ENCODE results near the gene ZNF766. TPM values are rescaled to one million over a fixed set of nuclear protein-coding genes. Genes with fewer than 3 reads are reported as not detected.
"Not testable (repeated sequence)": the region's sequence is repeated elsewhere in the genome, so short reads cannot be mapped to it uniquely, and the experiment has no call there.

Gene ZNF766
- polyA plus RNA-seq, 1 donor, result 12.3 TPM

GRCh38 chr19:52273301-52273700 lies 3.9 kb downstream of the ZNF766 start:
- Histone ChIP-seq H3K4me3 (ENCODE audit: low read length) (no peak overlapping the region), H3K9me3 (ENCODE audit: control insufficient read depth, low read depth, low read length) (peaks cover 30% of the 10 kb centered on the region), H3K27ac (ENCODE audit: low read length) (no peak overlapping the region), H3K4me1 (ENCODE audit: control insufficient read depth, insufficient read depth, low read length) (peaks cover 4% of the 10 kb centered on the region), H3K27me3 (ENCODE audit: control insufficient read depth, insufficient read depth, low read length) (no peaks in the 10 kb centered on the region), H3K36me3 (ENCODE audit: control insufficient read depth, insufficient read depth, low read length) (peaks cover 29% of the 10 kb centered on the region)
- no peak for DNase-seq
- WGBS (ENCODE audit: insufficient coverage, low lambda C conversion rate), result no CpG with 5 or more reads among the region's 2 CpGs

GRCh38 chr19:52274191-52274590 lies 4.8 kb downstream of the ZNF766 start:
- Histone ChIP-seq H3K9me3 (ENCODE audit: control insufficient read depth, low read depth, low read length) (peaks cover 35% of the 10 kb centered on the region), H3K27me3 (ENCODE audit: control insufficient read depth, insufficient read depth, low read length) (no peaks in the 10 kb centered on the region), H3K4me1 (ENCODE audit: control insufficient read depth, insufficient read depth, low read length) (peaks cover 4% of the 10 kb centered on the region), H3K4me3 (ENCODE audit: low read length) (no peak overlapping the region), H3K36me3 (ENCODE audit: control insufficient read depth, insufficient read depth, low read length) (peaks cover 29% of the 10 kb centered on the region), H3K27ac (ENCODE audit: low read length) (no peak overlapping the region)
- DNase-seq, result no peak
- no CpG with 5 or more reads among the region's 5 CpGs for WGBS (ENCODE audit: insufficient coverage, low lambda C conversion rate)

GRCh38 chr19:52275988-52276387 lies 6.6 kb downstream of the ZNF766 start:
- no peak overlapping the region for H3K27ac ChIP-seq (ENCODE audit: low read length)
- peaks cover 2% of the 10 kb centered on the region for H3K4me1 ChIP-seq (ENCODE audit: control insufficient read depth, insufficient read depth, low read length)
- no peak overlapping the region for H3K4me3 ChIP-seq (ENCODE audit: low read length)
- no peak for DNase-seq
- H3K9me3 ChIP-seq (ENCODE audit: control insufficient read depth, low read depth, low read length), result peaks cover 46% of the 10 kb centered on the region
- WGBS (ENCODE audit: insufficient coverage, low lambda C conversion rate), result no CpG with 5 or more reads among the region's 5 CpGs
- no peaks in the 10 kb centered on the region for H3K27me3 ChIP-seq (ENCODE audit: control insufficient read depth, insufficient read depth, low read length)
- peaks cover 29% of the 10 kb centered on the region for H3K36me3 ChIP-seq (ENCODE audit: control insufficient read depth, insufficient read depth, low read length)

GRCh38 chr19:52277471-52277870 lies 8.1 kb downstream of the ZNF766 start:
- H3K27me3 ChIP-seq (ENCODE audit: control insufficient read depth, insufficient read depth, low read length), result no peaks in the 10 kb centered on the region
- H3K36me3 ChIP-seq (ENCODE audit: control insufficient read depth, insufficient read depth, low read length), result peaks cover 22% of the 10 kb centered on the region
- H3K9me3 ChIP-seq (ENCODE audit: control insufficient read depth, low read depth, low read length), result peaks cover 45% of the 10 kb centered on the region
- no CpG with 5 or more reads among the region's 6 CpGs for WGBS (ENCODE audit: insufficient coverage, low lambda C conversion rate)
- no peak overlapping the region for H3K27ac ChIP-seq (ENCODE audit: low read length)
- no peak for DNase-seq
- H3K4me1 ChIP-seq (ENCODE audit: control insufficient read depth, insufficient read depth, low read length), result no peaks in the 10 kb centered on the region
- H3K4me3 ChIP-seq (ENCODE audit: low read length), result no peak overlapping the region

- DNase-seq, result no peak
- peaks cover 56% of the 10 kb centered on the region for H3K36me3 ChIP-seq (ENCODE audit: control insufficient read depth, insufficient read depth, low read length)
- H3K4me1 ChIP-seq (ENCODE audit: control insufficient read depth, insufficient read depth, low read length), result no peaks in the 10 kb centered on the region
- H3K4me3 ChIP-seq (ENCODE audit: low read length), result no peak overlapping the region
- H3K9me3 ChIP-seq (ENCODE audit: control insufficient read depth, low read depth, low read length), result peaks cover 31% of the 10 kb centered on the region
- H3K27ac ChIP-seq (ENCODE audit: low read length), result no peak overlapping the region
- no peaks in the 10 kb centered on the region for H3K27me3 ChIP-seq (ENCODE audit: control insufficient read depth, insufficient read depth, low read length)
- 85% methylated on average over 4 of the region's 6 CpGs for WGBS (ENCODE audit: insufficient coverage, low lambda C conversion rate)
Measured at GRCh38 chr19:52286256-52286655, 16.9 kb downstream of the ZNF766 start.

GRCh38 chr19:52291781-52292180 lies 22.4 kb downstream of the ZNF766 start:
- Histone ChIP-seq H3K36me3 (ENCODE audit: control insufficient read depth, insufficient read depth, low read length) (peaks cover 24% of the 10 kb centered on the region), H3K9me3 (ENCODE audit: control insufficient read depth, low read depth, low read length) (peaks cover 29% of the 10 kb centered on the region), H3K27ac (ENCODE audit: low read length) (no peak overlapping the region), H3K4me1 (ENCODE audit: control insufficient read depth, insufficient read depth, low read length) (no peaks in the 10 kb centered on the region), H3K4me3 (ENCODE audit: low read length) (no peak overlapping the region), H3K27me3 (ENCODE audit: control insufficient read depth, insufficient read depth, low read length) (no peaks in the 10 kb centered on the region)
- DNase-seq, result peak in 1 of 2 donors; percentile 33
- no CpG with 5 or more reads among the region's 3 CpGs for WGBS (ENCODE audit: insufficient coverage, low lambda C conversion rate)

- peaks cover 23% of the 10 kb centered on the region for H3K9me3 ChIP-seq (ENCODE audit: control insufficient read depth, low read depth, low read length)
- not testable (repeated sequence) for H3K4me1 ChIP-seq (ENCODE audit: control insufficient read depth, insufficient read depth, low read length); DNase-seq; H3K4me3 ChIP-seq (ENCODE audit: low read length); H3K27ac ChIP-seq (ENCODE audit: low read length); H3K27me3 ChIP-seq (ENCODE audit: control insufficient read depth, insufficient read depth, low read length)
- no CpG with 5 or more reads among the region's 6 CpGs for WGBS (ENCODE audit: insufficient coverage, low lambda C conversion rate)
- peaks cover 24% of the 10 kb centered on the region for H3K36me3 ChIP-seq (ENCODE audit: control insufficient read depth, insufficient read depth, low read length)
Measured at GRCh38 chr19:52292946-52293345, 23.6 kb downstream of the ZNF766 start.

- H3K27me3 ChIP-seq (ENCODE audit: control insufficient read depth, insufficient read depth, low read length), result no peaks in the 10 kb centered on the region
- 0% methylated on average over 1 of the region's 8 CpGs for WGBS (ENCODE audit: insufficient coverage, low lambda C conversion rate)
Measured at GRCh38 chr19:52296400-52296772, 27.0 kb downstream of the ZNF766 start.

GRCh38 chr19:52296773-52297600 lies 27.6 kb downstream of the ZNF766 start, which contains the start of gene ZNF480:
TSS of gene ZNF480 (plus strand) at chr19:52297169. CDS start at chr19:52300413, 3,244 bp downstream.
- peaks cover 29% of the 10 kb centered on the region for H3K36me3 ChIP-seq (ENCODE audit: control insufficient read depth, insufficient read depth, low read length)
- H3K4me1 ChIP-seq (ENCODE audit: control insufficient read depth, insufficient read depth, low read length), result no peaks in the 10 kb centered on the region
- H3K27me3 ChIP-seq (ENCODE audit: control insufficient read depth, insufficient read depth, low read length), result no peaks in the 10 kb centered on the region
- peak; percentile 85 to 88 for DNase-seq
- H3K27ac ChIP-seq (ENCODE audit: low read length), result peak within 1 kb of the TSS; percentile 84
- WGBS (ENCODE audit: insufficient coverage, low lambda C conversion rate), result no CpG with 5 or more reads among the region's 75 CpGs
- peak within 1 kb of the TSS; percentile 82 for H3K4me3 ChIP-seq (ENCODE audit: low read length)
- peaks cover 18% of the 10 kb centered on the region for H3K9me3 ChIP-seq (ENCODE audit: control insufficient read depth, low read depth, low read length)

More at GRCh38 chr19:52296400-52296772, 27.0 kb downstream of the ZNF766 start:
- H3K9me3 ChIP-seq (ENCODE audit: control insufficient read depth, low read depth, low read length), result peaks cover 22% of the 10 kb centered on the region
- no peak for DNase-seq
- peaks cover 24% of the 10 kb centered on the region for H3K36me3 ChIP-seq (ENCODE audit: control insufficient read depth, insufficient read depth, low read length)
- peak overlapping the region; percentile 72 for H3K4me3 ChIP-seq (ENCODE audit: low read length)
- peak overlapping the region; percentile 78 for H3K27ac ChIP-seq (ENCODE audit: low read length)
- no peaks in the 10 kb centered on the region for H3K4me1 ChIP-seq (ENCODE audit: control insufficient read depth, insufficient read depth, low read length)

GRCh38 chr19:52297601-52298364 lies 28.4 kb downstream of the ZNF766 start:
- H3K36me3 ChIP-seq (ENCODE audit: control insufficient read depth, insufficient read depth, low read length), result peaks cover 33% of the 10 kb centered on the region
- no peaks in the 10 kb centered on the region for H3K4me1 ChIP-seq (ENCODE audit: control insufficient read depth, insufficient read depth, low read length)
- peak overlapping the region; percentile 84 for H3K27ac ChIP-seq (ENCODE audit: low read length)
- 3% methylated on average over 6 of the region's 18 CpGs for WGBS (ENCODE audit: insufficient coverage, low lambda C conversion rate)
- H3K4me3 ChIP-seq (ENCODE audit: low read length), result peak overlapping the region; percentile 82
- H3K9me3 ChIP-seq (ENCODE audit: control insufficient read depth, low read depth, low read length), result peaks cover 18% of the 10 kb centered on the region
- peak in 1 of 2 donors; percentile 11 for DNase-seq
- H3K27me3 ChIP-seq (ENCODE audit: control insufficient read depth, insufficient read depth, low read length), result no peaks in the 10 kb centered on the region
